Measurements from ENCODE around the gene TFAP2A.

The TFAP2A gene

DNA sequence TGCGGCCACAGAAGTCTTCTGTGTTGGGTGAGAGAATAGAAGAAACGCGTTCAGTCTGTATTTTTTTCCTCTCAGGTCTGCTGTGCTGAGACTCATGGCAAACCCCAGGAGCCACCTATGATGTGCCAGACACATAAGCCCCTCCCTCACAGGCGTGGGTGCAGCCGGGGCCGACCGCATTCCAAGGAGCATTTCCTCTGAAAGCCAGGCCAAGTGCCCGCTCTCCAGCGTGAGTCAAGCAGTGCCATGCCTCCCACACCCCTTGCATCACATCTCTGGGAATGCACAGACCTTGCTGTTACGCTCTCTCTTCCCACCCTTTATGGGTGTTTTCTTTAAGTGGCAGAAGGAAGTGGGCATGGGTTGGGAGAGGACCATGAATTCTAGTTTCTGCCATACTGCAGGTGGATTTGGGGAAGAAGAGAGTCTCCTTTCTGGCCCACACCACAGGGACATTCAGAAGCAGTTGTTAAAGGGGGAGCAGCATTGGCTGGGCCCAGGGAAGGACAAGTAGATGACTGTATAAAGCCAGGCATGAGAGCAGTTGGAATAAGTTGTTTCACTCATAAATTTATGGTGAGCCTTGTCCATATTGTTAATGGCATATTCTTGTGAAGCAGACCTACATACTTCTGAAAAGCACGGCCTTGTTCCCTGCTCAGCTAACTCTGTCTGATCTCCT, 37.1 kb upstream of the TFAP2A start:
- no peaks in the 10 kb centered on the region for H3K36me3 ChIP-seq (ENCODE audit: insufficient read depth, low read length)
- TF ChIP-seq POLR2AphosphoS5 (IDR thresholded peaks at IDR 0.05; ENCODE audit: borderline replicate concordance, low read depth, low read length) (no peak), FOXP2 (optimal IDR thresholded peaks at IDR 0.05; ENCODE audit: control extremely low read depth, extremely low read length, insufficient read depth) (no peak), EZH2 (IDR thresholded peaks at IDR 0.05) (no peak)
- H3K4me3 ChIP-seq, result no peak overlapping the region
- H3K9ac ChIP-seq (ENCODE audit: insufficient read length), result no peak overlapping the region
- no peaks in the 10 kb centered on the region for H3K9me3 ChIP-seq (ENCODE audit: low read depth, low read length)
- no peak for DNase-seq (ENCODE audit: low read depth, low spot score)
- no peak overlapping the region for H3K27ac ChIP-seq

DNA sequence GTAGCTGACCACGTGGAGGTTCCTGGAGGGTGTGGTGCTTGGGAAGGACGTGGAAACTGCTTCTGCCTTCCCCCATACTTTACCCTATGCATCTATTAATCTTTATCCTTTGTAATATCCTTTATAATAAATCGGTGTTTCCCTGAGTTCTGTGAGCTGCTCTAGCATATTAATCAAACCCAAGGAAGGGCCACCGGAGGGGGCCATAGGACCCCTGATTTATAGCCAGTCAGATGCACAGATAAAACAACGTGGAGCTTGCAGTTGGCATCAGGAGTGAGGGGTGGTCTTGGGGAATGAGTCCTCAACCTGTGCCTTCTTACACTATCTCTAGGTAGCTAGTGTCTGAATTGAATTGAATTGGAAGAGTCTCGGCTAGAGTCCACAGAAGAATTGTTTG, 36.5 kb upstream of the TFAP2A start:
- DNase-seq (ENCODE audit: low read depth, low spot score), result no peak
- Histone ChIP-seq H3K9ac (ENCODE audit: insufficient read length) (no peak overlapping the region), H3K4me3 (no peak overlapping the region), H3K9me3 (ENCODE audit: low read depth, low read length) (no peaks in the 10 kb centered on the region), H3K27ac (no peak overlapping the region), H3K36me3 (ENCODE audit: insufficient read depth, low read length) (no peaks in the 10 kb centered on the region)
- TF ChIP-seq FOXP2 (optimal IDR thresholded peaks at IDR 0.05; ENCODE audit: control extremely low read depth, extremely low read length, insufficient read depth), result no peak
- no peak for TF ChIP-seq EZH2 (IDR thresholded peaks at IDR 0.05)

- Histone ChIP-seq H3K4me3 (no peak overlapping the region), H3K36me3 (ENCODE audit: insufficient read depth, low read length) (no peaks in the 10 kb centered on the region), H3K9ac (ENCODE audit: insufficient read length) (no peak overlapping the region), H3K9me3 (ENCODE audit: low read depth, low read length) (no peaks in the 10 kb centered on the region), H3K27ac (no peak overlapping the region)
- DNase-seq (ENCODE audit: low read depth, low spot score), result no peak
- TF ChIP-seq FOXP2 (optimal IDR thresholded peaks at IDR 0.05; ENCODE audit: control extremely low read depth, extremely low read length, insufficient read depth) (no peak), EZH2 (IDR thresholded peaks at IDR 0.05) (no peak), POLR2AphosphoS5 (IDR thresholded peaks at IDR 0.05; ENCODE audit: borderline replicate concordance, low read depth, low read length) (no peak)
Observed at GRCh38 chr6:10449751-10450150, 34.9 kb upstream of the TFAP2A start.

- H3K36me3 ChIP-seq (ENCODE audit: insufficient read depth, low read length), result no peaks in the 10 kb centered on the region
- no peaks in the 10 kb centered on the region for H3K9me3 ChIP-seq (ENCODE audit: low read depth, low read length)
- no peak for DNase-seq (ENCODE audit: low read depth, low spot score)
- H3K27ac ChIP-seq, result no peak overlapping the region
- H3K4me3 ChIP-seq, result no peak overlapping the region
- TF ChIP-seq POLR2AphosphoS5 (IDR thresholded peaks at IDR 0.05; ENCODE audit: borderline replicate concordance, low read depth, low read length) (no peak), EZH2 (IDR thresholded peaks at IDR 0.05) (no peak), FOXP2 (optimal IDR thresholded peaks at IDR 0.05; ENCODE audit: control extremely low read depth, extremely low read length, insufficient read depth) (no peak)
- H3K9ac ChIP-seq (ENCODE audit: insufficient read length), result no peak overlapping the region
Observed at GRCh38 chr6:10448096-10448495, 33.2 kb upstream of the TFAP2A start.

- TF ChIP-seq FOXP2 (optimal IDR thresholded peaks at IDR 0.05; ENCODE audit: control extremely low read depth, extremely low read length, insufficient read depth) (no peak), EZH2 (IDR thresholded peaks at IDR 0.05) (no peak), POLR2AphosphoS5 (IDR thresholded peaks at IDR 0.05; ENCODE audit: borderline replicate concordance, low read depth, low read length) (no peak)
- no peak overlapping the region for H3K27ac ChIP-seq
- no peak for DNase-seq (ENCODE audit: low read depth, low spot score)
- no peaks in the 10 kb centered on the region for H3K36me3 ChIP-seq (ENCODE audit: insufficient read depth, low read length)
- H3K9me3 ChIP-seq (ENCODE audit: low read depth, low read length), result no peaks in the 10 kb centered on the region
- H3K4me3 ChIP-seq, result no peak overlapping the region
- no peak overlapping the region for H3K9ac ChIP-seq (ENCODE audit: insufficient read length)
Observed at GRCh38 chr6:10446548-10446947, 31.7 kb upstream of the TFAP2A start.

DNA sequence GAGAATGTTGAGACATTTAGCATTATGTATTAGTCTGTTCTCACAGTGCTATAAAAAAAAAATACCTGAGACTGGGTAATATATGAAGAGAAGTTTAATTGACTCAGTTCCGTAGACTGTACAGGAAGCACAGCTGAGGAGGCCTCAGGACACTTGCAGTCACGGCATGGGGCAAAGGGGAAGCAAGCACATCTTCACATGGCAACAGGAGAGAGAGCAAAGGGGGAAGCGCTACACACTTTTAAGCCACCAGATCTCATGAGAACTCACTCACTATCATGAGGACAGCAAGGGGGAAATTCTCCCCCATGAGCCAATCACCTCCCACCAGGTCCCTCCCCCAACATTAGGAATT, 26.8 kb upstream of the TFAP2A start:
- DNase-seq (ENCODE audit: low read depth, low spot score), result no peak
- Histone ChIP-seq H3K4me3 (no peak overlapping the region), H3K9me3 (ENCODE audit: low read depth, low read length) (no peaks in the 10 kb centered on the region), H3K27ac (no peak overlapping the region), H3K36me3 (ENCODE audit: insufficient read depth, low read length) (no peaks in the 10 kb centered on the region), H3K9ac (ENCODE audit: insufficient read length) (no peak overlapping the region)
- TF ChIP-seq FOXP2 (optimal IDR thresholded peaks at IDR 0.05; ENCODE audit: control extremely low read depth, extremely low read length, insufficient read depth) (no peak), POLR2AphosphoS5 (IDR thresholded peaks at IDR 0.05; ENCODE audit: borderline replicate concordance, low read depth, low read length) (no peak)

- no peaks in the 10 kb centered on the region for H3K9me3 ChIP-seq (ENCODE audit: low read depth, low read length)
- TF ChIP-seq EZH2 (IDR thresholded peaks at IDR 0.05) (no peak), POLR2AphosphoS5 (IDR thresholded peaks at IDR 0.05; ENCODE audit: borderline replicate concordance, low read depth, low read length) (no peak), FOXP2 (optimal IDR thresholded peaks at IDR 0.05; ENCODE audit: control extremely low read depth, extremely low read length, insufficient read depth) (no peak)
- no peaks in the 10 kb centered on the region for H3K36me3 ChIP-seq (ENCODE audit: insufficient read depth, low read length)
- DNase-seq (ENCODE audit: low read depth, low spot score), result no peak
- no peak overlapping the region for H3K9ac ChIP-seq (ENCODE audit: insufficient read length)
- no peak overlapping the region for H3K4me3 ChIP-seq
- no peak overlapping the region for H3K27ac ChIP-seq
Observed at GRCh38 chr6:10441004-10441654, 26.3 kb upstream of the TFAP2A start.

GRCh38 chr6:10437891-10438290, 23.0 kb upstream of the TFAP2A start:
- no peak for DNase-seq (ENCODE audit: low read depth, low spot score)
- no peak overlapping the region for H3K9ac ChIP-seq (ENCODE audit: insufficient read length)
- TF ChIP-seq POLR2AphosphoS5 (IDR thresholded peaks at IDR 0.05; ENCODE audit: borderline replicate concordance, low read depth, low read length) (no peak), FOXP2 (optimal IDR thresholded peaks at IDR 0.05; ENCODE audit: control extremely low read depth, extremely low read length, insufficient read depth) (no peak), EZH2 (IDR thresholded peaks at IDR 0.05) (no peak)
- H3K36me3 ChIP-seq (ENCODE audit: insufficient read depth, low read length), result no peaks in the 10 kb centered on the region
- H3K27ac ChIP-seq, result no peak overlapping the region
- H3K4me3 ChIP-seq, result no peak overlapping the region
- no peaks in the 10 kb centered on the region for H3K9me3 ChIP-seq (ENCODE audit: low read depth, low read length)

- Histone ChIP-seq H3K9me3 (ENCODE audit: low read depth, low read length) (no peaks in the 10 kb centered on the region), H3K4me3 (no peak overlapping the region; the same call in 1 of the 2 replicates), H3K36me3 (ENCODE audit: insufficient read depth, low read length) (no peaks in the 10 kb centered on the region), H3K27ac (peak overlapping the region; percentile 62), H3K9ac (ENCODE audit: insufficient read length) (peak overlapping the region; percentile 43)
- no peak for DNase-seq (ENCODE audit: low read depth, low spot score)
- no peak for TF ChIP-seq POLR2AphosphoS5 (IDR thresholded peaks at IDR 0.05; ENCODE audit: borderline replicate concordance, low read depth, low read length)
- TF ChIP-seq EZH2 (IDR thresholded peaks at IDR 0.05), result no peak
- no peak for TF ChIP-seq FOXP2 (optimal IDR thresholded peaks at IDR 0.05; ENCODE audit: control extremely low read depth, extremely low read length, insufficient read depth)
Observed at GRCh38 chr6:10434235-10434634, 19.4 kb upstream of the TFAP2A start.
